SIG-M5 (cell line): ENCODE measurements around the gene VAMP2.

Experiments used
- DNase-seq: peaks from one replicate; lab custom pipeline; 2025; lab: John Stamatoyannopoulos, UW

VAMP2 gene

GRCh38 chr17:8142887-8143580 lies 19.7 kb downstream of the VAMP2 start:
- DNase-seq: no peak

GRCh38 chr17:8142158-8142886 lies 20.4 kb downstream of the VAMP2 start:
- no peak for DNase-seq

GRCh38 chr17:8141741-8142140 lies 21.0 kb downstream of the VAMP2 start:
- DNase-seq: no peak

- DNase-seq: no peak
These were observed 21.7 kb downstream of the VAMP2 start for GRCh38 chr17:8141045-8141444.

GRCh38 chr17:8140065-8141029 lies 22.4 kb downstream of the VAMP2 start:
- no peak for DNase-seq

- DNase-seq: peak; percentile 65
These were observed 23.9 kb downstream of the VAMP2 start for GRCh38 chr17:8138672-8139371.

GRCh38 chr17:8138374-8138671 lies 24.4 kb downstream of the VAMP2 start:
- DNase-seq: no peak

GRCh38 chr17:8137645-8138373 lies 24.9 kb downstream of the VAMP2 start:
- DNase-seq: no peak

- DNase-seq: no peak
These were observed 28.8 kb downstream of the VAMP2 start for GRCh38 chr17:8133941-8134340.

- no peak for DNase-seq
These were observed 29.3 kb downstream of the VAMP2 start for GRCh38 chr17:8133399-8133798.

- no peak for DNase-seq
These were observed 30.8 kb downstream of the VAMP2 start for GRCh38 chr17:8131844-8132441.

GRCh38 chr17:8128125-8128784 lies 34.5 kb downstream of the VAMP2 start:
- DNase-seq: no peak

- no peak for DNase-seq
These were observed 36.2 kb downstream of the VAMP2 start for GRCh38 chr17:8126491-8127066.

- DNase-seq: no peak
These were observed 36.7 kb downstream of the VAMP2 start for GRCh38 chr17:8125947-8126490.

- DNase-seq: no peak
These were observed 37.4 kb downstream of the VAMP2 start for GRCh38 chr17:8125154-8125946.

- no peak for DNase-seq
These were observed 38.2 kb downstream of the VAMP2 start for GRCh38 chr17:8124350-8125153.

GRCh38 chr17:8123695-8124349 lies 38.9 kb downstream of the VAMP2 start, which contains the start of gene HES7:
Gene HES7 (minus strand): TSS chr17:8124106. CDS start chr17:8124084, 22 bp downstream.
- no peak for DNase-seq
